Right cardiac atrium (tissue), 5 donors: ENCODE results near the gene PPP1R11. TPM values are rescaled to one million over a fixed set of nuclear protein-coding genes. Genes with fewer than 3 reads are reported as not detected.
"Not testable (repeated sequence)": the region's sequence is repeated elsewhere in the genome, so short reads cannot be mapped to it uniquely, and the experiment has no call there.

Source experiments
- ATAC-seq, 2 donors: fragments of 200-7000 bp; cut with Tn5 transposase; one replicate each; pipeline versions ENCODE4 v1.8.0 to v1.9.1; 2020; ENCODE audit warnings: moderate library complexity in 2 of 2, mild to moderate bottlenecking in 1 of 2
- DNase-seq, 3 donors: peaks; one replicate each; pipeline ENCODE4 v3.0.0-alpha.2; 2020
- H3K27ac ChIP-seq: one replicate; pipeline ENCODE4 v1.5.1; 2013; ENCODE audit warnings: mild to moderate bottlenecking, low read length, control low read depth, moderate library complexity
- H3K27me3 ChIP-seq: one replicate; pipeline ENCODE4 v1.6.1; 2013; ENCODE audit not compliant: control insufficient read depth, insufficient read depth
- H3K4me1 ChIP-seq: one replicate; pipeline ENCODE4 v1.6.1; 2013; ENCODE audit warnings: low read length; ENCODE audit not compliant: control insufficient read depth, insufficient read depth
- H3K4me3 ChIP-seq: one replicate; pipeline ENCODE4 v1.5.1; 2013; ENCODE audit warnings: low read length, control low read depth
- H3K9me3 ChIP-seq: one replicate; pipeline ENCODE4 v1.6.1; 2013; ENCODE audit warnings: low read length; ENCODE audit not compliant: control insufficient read depth
- WGBS: extraction: QIAGEN DNeasy Blood & Tissue Kit; methylation state at CpG from one replicate; pipeline ENCODE4 v1.1.7; 2013; 5-methylcytosine and 5-hydroxymethylcytosine counted together
- intact Hi-C, 4 donors: fragments of 100-400 bp; cut with DNase I; formaldehyde crosslinking; loops; one replicate each; pipeline versions ENCODE4 v1.11.0 to v1.14.0; 2022 to 2023
- long read RNA-seq, 4 donors: library from polyadenylated mRNA; unstranded; transcript quantifications; one replicate each; pipeline ENCODE4 v2.0.0, GENCODE V29; 2020 to 2021
- polyA plus RNA-seq: library from polyadenylated mRNA; stranded (reverse); fragments of 200-250 nt; gene quantifications from one replicate; pipeline ENCODE4 v1.2.3, GENCODE V29; 2013
- total RNA-seq, 4 donors: library from RNA; stranded (reverse); fragmentation: NEBNext Ultra II Directional; extraction: Animal tissue kit (Norgen Biotek cat#: 25700); gene quantifications; one replicate each; pipeline ENCODE4 v1.2.1, GENCODE V29; 2021
- donor health status: healthy with polysubstance abuse.
- donor health status: DM: no; HTN: yes; CAD: no.
- donor health status: DM: no; HTN: no; CAD: no.
- donor health status: DM: no; HTN: yes; CAD: no; lungs with severe emphysema.
- donor health status: DM: yes; HTN: yes; CAD: no.

Gene PPP1R11
- total RNA-seq, result 10 to 100 TPM; 50.3 to 53.7 (median 50.8) TPM
- 59.3 TPM for polyA plus RNA-seq
- long read RNA-seq, donor 1, transcript PPP1R11-205 (3 exons, 1,731 nt), result major isoform, 120 of 128 reads
- long read RNA-seq, donor 1, partial matches to known transcripts, result 0 of 128 reads
- long read RNA-seq, donor 1, other reads (novel, unspliced or antisense), result 4 of 128 reads
- long read RNA-seq, donor 2, transcript PPP1R11-205 (3 exons, 1,731 nt), result major isoform, 45 of 47 reads
- long read RNA-seq, donor 2, partial matches to known transcripts, result 0 of 47 reads
- long read RNA-seq, donor 2, other reads (novel, unspliced or antisense), result 2 of 47 reads
- long read RNA-seq, donor 3, transcript PPP1R11-205 (3 exons, 1,731 nt), result major isoform, 117 of 128 reads
- long read RNA-seq, donor 3, partial matches to known transcripts, result 0 of 128 reads
- long read RNA-seq, donor 3, other reads (novel, unspliced or antisense), result 8 of 128 reads
- long read RNA-seq, donor 4, transcript PPP1R11-205 (3 exons, 1,731 nt), result major isoform, 57 of 61 reads
- long read RNA-seq, donor 4, partial matches to known transcripts, result 0 of 61 reads
- long read RNA-seq, donor 4, other reads (novel, unspliced or antisense), result 2 of 61 reads

GRCh38 chr6:30066577-30067459 is at the start of gene PPP1R11:
TSS of gene PPP1R11 (plus strand) at chr6:30067198. CDS start at chr6:30067411, 213 bp downstream.
- H3K4me3 ChIP-seq, result peak within 1 kb of the TSS; percentile 85
- peak; percentile 98 to 99 (median 99) for DNase-seq
- peak; percentile 99 for ATAC-seq
- intact Hi-C loops, result loop anchor here in 1 of 4 donors (5.0 kb wide), 1 partner anchor 35 kb away; no protein-coding TSS in a partner anchor
- peak within 1 kb of the TSS; percentile 79 for H3K27ac ChIP-seq
- H3K4me1 ChIP-seq, result peaks cover 7% of the 10 kb centered on the region
- under 1% methylated on average over 46 of the region's 46 CpGs for WGBS
- no peaks in the 10 kb centered on the region for H3K9me3 ChIP-seq
- H3K27me3 ChIP-seq, result no peaks in the 10 kb centered on the region

GRCh38 chr6:30019819-30020218 is 47.2 kb upstream of the PPP1R11 start:
- ATAC-seq (no peak), DNase-seq (no peak)
- H3K4me1 ChIP-seq, result no peaks in the 10 kb centered on the region
- WGBS, result 97% methylated on average over 2 of the region's 2 CpGs
- no peaks in the 10 kb centered on the region for H3K27me3 ChIP-seq
- H3K9me3 ChIP-seq, result no peaks in the 10 kb centered on the region
- H3K27ac ChIP-seq, result no peak overlapping the region
- intact Hi-C loops, result no loop called here
- no peak overlapping the region for H3K4me3 ChIP-seq

GRCh38 chr6:30020626-30021025 is 46.4 kb upstream of the PPP1R11 start:
- intact Hi-C loops, result no loop called here
- Histone ChIP-seq H3K27ac (no peak overlapping the region), H3K4me3 (no peak overlapping the region), H3K27me3 (no peaks in the 10 kb centered on the region), H3K9me3 (no peaks in the 10 kb centered on the region), H3K4me1 (no peaks in the 10 kb centered on the region)
- 89% methylated on average over 1 of the region's 1 CpG for WGBS
- ATAC-seq (no peak), DNase-seq (no peak)

- WGBS, result 95% methylated on average over 3 of the region's 3 CpGs
- ATAC-seq (no peak), DNase-seq (no peak)
- Histone ChIP-seq H3K27ac (no peak overlapping the region), H3K4me1 (no peaks in the 10 kb centered on the region), H3K27me3 (no peaks in the 10 kb centered on the region), H3K9me3 (no peaks in the 10 kb centered on the region), H3K4me3 (no peak overlapping the region)
- intact Hi-C loops, result no loop called here
Observed at GRCh38 chr6:30022189-30022588, 44.8 kb upstream of the PPP1R11 start.

- intact Hi-C loops, H3K27ac ChIP-seq, H3K4me1 ChIP-seq, H3K27me3 ChIP-seq, H3K4me3 ChIP-seq, H3K9me3 ChIP-seq, DNase-seq, ATAC-seq: not testable (repeated sequence)
Observed at GRCh38 chr6:30022712-30023111, 44.3 kb upstream of the PPP1R11 start.

GRCh38 chr6:30025186-30025585 is 41.8 kb upstream of the PPP1R11 start:
- H3K4me1 ChIP-seq, result no peaks in the 10 kb centered on the region
- H3K27me3 ChIP-seq, result no peaks in the 10 kb centered on the region
- no peak overlapping the region for H3K27ac ChIP-seq
- H3K4me3 ChIP-seq, result no peak overlapping the region
- no peaks in the 10 kb centered on the region for H3K9me3 ChIP-seq
- 42% methylated on average over 1 of the region's 1 CpG for WGBS
- DNase-seq (no peak), ATAC-seq (no peak)
- intact Hi-C loops, result no loop called here

- Histone ChIP-seq H3K4me3 (no peak overlapping the region), H3K27me3 (no peaks in the 10 kb centered on the region), H3K27ac (no peak overlapping the region), H3K9me3 (no peaks in the 10 kb centered on the region), H3K4me1 (no peaks in the 10 kb centered on the region)
- DNase-seq (no peak), ATAC-seq (no peak)
- 82% methylated on average over 1 of the region's 1 CpG for WGBS
- intact Hi-C loops, result no loop called here
Observed at GRCh38 chr6:30029588-30029987, 37.4 kb upstream of the PPP1R11 start.

- Histone ChIP-seq H3K9me3 (no peaks in the 10 kb centered on the region), H3K27me3 (no peaks in the 10 kb centered on the region), H3K4me3 (no peak overlapping the region), H3K27ac (no peak overlapping the region), H3K4me1 (no peaks in the 10 kb centered on the region)
- intact Hi-C loops, result no loop called here
- DNase-seq (no peak), ATAC-seq (no peak)
Observed at GRCh38 chr6:30031381-30031780, 35.6 kb upstream of the PPP1R11 start.

- H3K9me3 ChIP-seq, DNase-seq, H3K4me3 ChIP-seq, intact Hi-C loops, H3K27ac ChIP-seq, H3K4me1 ChIP-seq, H3K27me3 ChIP-seq, ATAC-seq: not testable (repeated sequence)
- 88% methylated on average over 5 of the region's 5 CpGs for WGBS
Observed at GRCh38 chr6:30033440-30033839, 33.6 kb upstream of the PPP1R11 start.

- ATAC-seq, result no peak
- Histone ChIP-seq H3K9me3 (no peaks in the 10 kb centered on the region), H3K27ac (no peak overlapping the region), H3K4me1 (no peaks in the 10 kb centered on the region), H3K27me3 (no peaks in the 10 kb centered on the region), H3K4me3 (no peak overlapping the region)
- 94% methylated on average over 1 of the region's 1 CpG for WGBS
- intact Hi-C loops, result no loop called here
- no peak for DNase-seq
Observed at GRCh38 chr6:30035784-30036183, 31.2 kb upstream of the PPP1R11 start.
